PC-3 (cell line): Measurements from ENCODE around the gene PMF1. TPM values are rescaled to one million over a fixed set of nuclear protein-coding genes. Genes with fewer than 3 reads are reported as not detected.

Source experiments
- ATAC-seq: fragments of 200-7000 bp; cut with Tn5 transposase; 2 replicates; pipeline ENCODE4 v1.9.1; 2020; ENCODE audit warnings: mild to moderate bottlenecking, moderate library complexity
- BruUV-seq: library from RNA; stranded (reverse); fragments of 400-500 nt; replicated peaks from 2 replicates; lab custom pipeline; 2021; lab: Mats Ljungman, UMichigan
- CTCF ChIA-PET: fragments of 300-600 bp; sonication (Branson Sonifier 250); formaldehyde crosslinking; loops from one replicate; lab custom pipeline; 2022; ENCODE audit warnings: antibody characterized with exemption; lab: Charles Lee
- POLR2A ChIA-PET: fragments of 300-600 bp; sonication (Branson Sonifier 250); formaldehyde crosslinking; loops from one replicate; lab custom pipeline; 2022; ENCODE audit warnings: antibody characterized with exemption; ENCODE audit not compliant: unreplicated experiment; lab: Charles Lee
- DNase-seq: peaks from one replicate; pipeline ENCODE4 v3.0.0-alpha.2; 2015
- H2AFZ ChIP-seq: fragments of 300-600 bp; sonication (generic); 2 replicates; pipeline ENCODE4 v1.6.0; 2016; ENCODE audit warnings: antibody characterized with exemption, low read length
- H3F3A ChIP-seq: fragments of 300-600 bp; sonication (generic); one replicate; pipeline ENCODE4 v1.6.0; 2017; ENCODE audit warnings: antibody characterized with exemption, low read length, control low read depth, mild to moderate bottlenecking; ENCODE audit not compliant: unreplicated experiment
- H3K27ac ChIP-seq: fragments of 300-600 bp; sonication (generic); 2 replicates; pipeline ENCODE4 v1.5.1; 2016; ENCODE audit warnings: mild to moderate bottlenecking, low read length
- H3K27me3 ChIP-seq: fragments of 300-600 bp; sonication (generic); 2 replicates; pipeline ENCODE4 v1.6.1; 2016; ENCODE audit warnings: low read length, mixed read lengths
- H3K36me3 ChIP-seq: fragments of 300-600 bp; sonication (generic); 2 replicates; pipeline ENCODE4 v1.6.1; 2016; ENCODE audit warnings: low read depth, mixed run types, low read length, mixed read lengths
- H3K4me1 ChIP-seq: fragments of 300-600 bp; sonication (generic); 2 replicates; pipeline ENCODE4 v1.5.1; 2016; ENCODE audit warnings: low read length; ENCODE audit not compliant: insufficient read depth
- H3K4me2 ChIP-seq: fragments of 300-600 bp; sonication (generic); 2 replicates; pipeline ENCODE4 v1.6.0; 2016; ENCODE audit warnings: low read length
- H3K4me3 ChIP-seq: fragments of 300-600 bp; sonication (generic); 2 replicates; pipeline ENCODE4 v1.5.1; 2016; ENCODE audit warnings: mild to moderate bottlenecking, low read length, mixed read lengths
- H3K79me2 ChIP-seq: fragments of 300-600 bp; sonication (generic); 2 replicates; pipeline ENCODE4 v1.6.1; 2017; ENCODE audit warnings: low read length, mixed read lengths
- H3K9ac ChIP-seq: fragments of 300-600 bp; sonication (generic); 2 replicates; pipeline ENCODE4 v1.6.0; 2016; ENCODE audit warnings: mild to moderate bottlenecking, low read length
- H3K9me2 ChIP-seq: fragments of 300-600 bp; sonication (generic); replicated peaks from 2 replicates; pipeline ENCODE4 v1.6.1; 2016; ENCODE audit warnings: mixed run types, low read length, mixed read lengths
- H3K9me3 ChIP-seq: fragments of 300-600 bp; sonication (generic); 2 replicates; pipeline ENCODE4 v1.6.1; 2016; ENCODE audit warnings: low read length, mixed read lengths
- H4K20me1 ChIP-seq: fragments of 300-600 bp; sonication (generic); 2 replicates; pipeline ENCODE4 v1.6.1; 2016; ENCODE audit warnings: low read length, mixed read lengths
- CTCF ChIP-seq: fragments of 300-600 bp; sonication (generic); conservative IDR thresholded peaks from 2 replicates; pipeline ENCODE4 v1.5.1; 2017; ENCODE audit warnings: antibody characterized with exemption, low read depth, mild to moderate bottlenecking, low read length
- EZH2 ChIP-seq: fragments of 300-600 bp; sonication (generic); IDR thresholded peaks from one replicate; pipeline ENCODE4 v1.6.1; 2017; ENCODE audit warnings: antibody characterized with exemption, mild to moderate bottlenecking, low read length; ENCODE audit not compliant: unreplicated experiment
- EZH2phosphoT487 ChIP-seq: fragments of 300-600 bp; sonication (generic); IDR thresholded peaks from 2 replicates; pipeline ENCODE4 v1.6.1; 2018; ENCODE audit warnings: mild to moderate bottlenecking, antibody characterized with exemption, low read length, borderline replicate concordance
- intact Hi-C: fragments of 100-400 bp; cut with micrococcal nuclease; formaldehyde crosslinking; loops from 2 replicates; pipeline ENCODE4 v1.9.0; 2023
- total RNA-seq: library from RNA; depleted of rRNA; stranded (reverse); fragments of >200 nt; gene quantifications from 2 replicates; pipeline ENCODE4 v1.2.3, GENCODE V29; 2014

PMF1 gene
- total RNA-seq, 1 experiment from 2014 or later = 131 TPM

GRCh38 chr1:156228501-156228900, 15.7 kb downstream of the PMF1 start:
- Histone ChIP-seq H3K27ac (no peak overlapping the region), H3K27me3 (no peaks in the 10 kb centered on the region), H2AFZ (no peak overlapping the region), H3K9me2 (no peaks in the 10 kb centered on the region), H3F3A (no peaks in the 10 kb centered on the region), H3K9ac (no peak overlapping the region), H3K9me3 (no peaks in the 10 kb centered on the region), H3K79me2 (no peaks in the 10 kb centered on the region), H3K36me3 (peaks cover 4% of the 10 kb centered on the region; the same call in 1 of the 2 replicates), H3K4me3 (no peak overlapping the region), H3K4me2 (no peak overlapping the region), H3K4me1 (peaks cover 5% of the 10 kb centered on the region; the same call in 1 of the 2 replicates), H4K20me1 (no peaks in the 10 kb centered on the region)
- no peak for ATAC-seq
- intact Hi-C loops = no loop called here
- ChIA-PET CTCF (no interaction called here), POLR2A (no interaction called here)
- no peak for DNase-seq
- BruUV-seq = no TSS peak
- no peak for TF ChIP-seq EZH2phosphoT487

- no peaks in the 10 kb centered on the region for H3K9me3 ChIP-seq
- CTCF ChIA-PET = no interaction called here
- BruUV-seq = no TSS peak
- H3K4me2 ChIP-seq = no peak overlapping the region
- no peaks in the 10 kb centered on the region for H4K20me1 ChIP-seq
- intact Hi-C loops = no loop called here
- no peaks in the 10 kb centered on the region for H3K9me2 ChIP-seq
- H3K27ac ChIP-seq = no peak overlapping the region
- H3K36me3 ChIP-seq = peaks cover 2% of the 10 kb centered on the region; the same call in 1 of the 2 replicates
- no peak for DNase-seq
- H3F3A ChIP-seq = no peaks in the 10 kb centered on the region
- no peak overlapping the region for H3K4me3 ChIP-seq
- no peak for TF ChIP-seq CTCF
- TF ChIP-seq EZH2 = no peak
- no peak for TF ChIP-seq EZH2phosphoT487
- H2AFZ ChIP-seq = no peak overlapping the region
- H3K9ac ChIP-seq = no peak overlapping the region
- POLR2A ChIA-PET = no interaction called here
- no peaks in the 10 kb centered on the region for H3K79me2 ChIP-seq
- no peak for ATAC-seq
- H3K27me3 ChIP-seq = no peaks in the 10 kb centered on the region
- 0 out of 2 replicates have a peak, but pooled peaks cover 4% of the 10 kb centered on the region for H3K4me1 ChIP-seq
Observed at GRCh38 chr1:156229809-156230472, 17.1 kb downstream of the PMF1 start.

DNA sequence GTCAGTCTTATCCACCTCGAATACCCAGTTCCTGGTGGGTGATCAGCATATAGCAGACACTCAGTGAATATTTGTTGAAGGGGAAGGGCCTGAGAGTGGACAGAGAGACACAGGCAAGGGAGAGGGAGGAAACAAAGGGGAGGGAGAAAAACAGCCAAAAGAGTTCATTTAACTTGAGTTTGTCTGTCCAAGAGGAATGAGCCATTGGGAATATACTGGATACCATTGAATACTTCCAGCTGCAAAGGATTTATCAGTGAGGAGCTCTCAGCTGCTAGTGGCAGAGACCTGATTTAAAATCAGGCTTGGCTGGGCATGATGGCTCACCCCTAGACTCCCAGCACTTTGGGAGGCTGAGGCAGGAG, 17.6 kb downstream of the PMF1 start:
- H3K9ac ChIP-seq = no peak overlapping the region
- 0 out of 2 replicates have a peak, but pooled peaks cover 4% of the 10 kb centered on the region for H3K4me1 ChIP-seq
- TF ChIP-seq EZH2phosphoT487 = no peak
- no peak for TF ChIP-seq EZH2
- no peak for TF ChIP-seq CTCF
- ATAC-seq (no peak), DNase-seq (no peak)
- H3K27ac ChIP-seq = no peak overlapping the region
- no peak overlapping the region for H2AFZ ChIP-seq
- no peak overlapping the region for H3K4me3 ChIP-seq
- peaks cover 2% of the 10 kb centered on the region; the same call in 1 of the 2 replicates for H3K36me3 ChIP-seq
- no peaks in the 10 kb centered on the region for H3K27me3 ChIP-seq
- no peaks in the 10 kb centered on the region for H3K9me2 ChIP-seq
- H3K79me2 ChIP-seq = no peaks in the 10 kb centered on the region
- ChIA-PET POLR2A (no interaction called here), CTCF (no interaction called here)
- no peak overlapping the region for H3K4me2 ChIP-seq
- intact Hi-C loops = no loop called here
- no TSS peak for BruUV-seq
- H4K20me1 ChIP-seq = no peaks in the 10 kb centered on the region
- no peaks in the 10 kb centered on the region for H3K9me3 ChIP-seq
- H3F3A ChIP-seq = no peaks in the 10 kb centered on the region
